HG03558 (cell line): ENCODE results near the gene SEC14L6.
"Not testable (repeated sequence)": the region's sequence is repeated elsewhere in the genome, so short reads cannot be mapped to it uniquely, and the experiment has no call there.

ENCODE experiments used
- ATAC-seq: cut with Tn5 transposase; IDR thresholded peaks from one replicate; pipeline ENCODE4 v1.9.1; 2021; ENCODE audit warnings: moderate number of reproducible peaks; ENCODE audit not compliant: unreplicated experiment; ENCODE audit errors: extremely low read depth

Gene SEC14L6

DNA sequence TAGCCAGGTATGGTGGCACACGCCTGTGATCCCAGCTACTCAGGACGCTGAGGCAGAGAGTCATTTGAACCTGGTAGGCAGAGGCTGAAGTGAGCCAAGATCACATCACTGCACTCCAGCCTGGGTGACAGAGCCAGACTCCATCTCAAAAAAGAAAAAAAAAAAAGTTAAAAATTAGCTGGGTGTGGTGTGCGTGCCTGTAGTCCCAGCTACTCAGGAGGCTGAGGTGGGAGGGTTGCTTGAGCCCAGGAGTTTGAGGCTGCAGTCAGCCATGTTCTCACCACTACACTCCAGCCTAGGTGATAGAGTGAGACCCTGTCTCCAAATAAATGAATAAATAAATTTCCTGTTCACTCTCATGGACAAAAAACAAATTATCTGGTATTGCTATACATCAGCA is 5.0 kb downstream of the SEC14L6 start:
- ATAC-seq, result not testable (repeated sequence)

DNA sequence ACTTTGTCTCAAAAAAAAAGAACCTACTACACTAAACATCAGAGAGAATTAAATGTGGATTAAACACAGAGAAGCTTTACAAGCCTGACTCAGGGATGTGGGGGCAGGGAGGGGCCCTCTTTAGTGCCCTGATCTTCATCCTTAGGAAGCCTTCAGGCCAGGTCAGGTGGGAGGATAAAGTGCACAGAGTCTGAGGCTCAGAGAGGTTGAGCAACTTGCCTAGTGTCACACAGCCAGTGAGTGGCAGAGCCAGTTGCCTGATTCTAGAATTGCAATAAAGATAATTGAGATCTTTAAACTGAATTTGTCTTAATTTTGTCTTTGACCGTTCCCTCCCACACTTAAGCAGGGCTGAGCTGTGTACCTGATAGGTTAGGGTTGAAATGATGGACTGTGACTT is 7.2 kb downstream of the SEC14L6 start:
- no peak for ATAC-seq

DNA sequence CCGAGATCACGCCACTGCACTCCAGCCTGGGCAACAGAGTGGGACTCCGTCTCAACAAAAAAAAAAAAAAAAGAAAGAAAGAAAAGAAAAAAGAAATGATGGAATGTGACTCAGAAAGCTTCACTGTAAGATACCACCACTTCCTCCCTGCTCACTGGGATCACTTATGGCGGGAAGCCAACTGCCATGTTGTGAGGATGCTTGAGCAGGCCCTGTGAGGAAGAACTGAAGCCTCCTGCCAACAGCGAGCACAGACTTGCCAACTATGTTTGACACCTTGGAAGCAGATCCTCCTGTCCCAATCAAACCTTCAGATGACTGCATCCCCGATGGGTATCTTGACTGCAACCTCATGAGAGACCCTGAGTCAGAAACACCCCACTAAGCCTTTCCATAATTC is 8.3 kb downstream of the SEC14L6 start:
- no peak for ATAC-seq

DNA sequence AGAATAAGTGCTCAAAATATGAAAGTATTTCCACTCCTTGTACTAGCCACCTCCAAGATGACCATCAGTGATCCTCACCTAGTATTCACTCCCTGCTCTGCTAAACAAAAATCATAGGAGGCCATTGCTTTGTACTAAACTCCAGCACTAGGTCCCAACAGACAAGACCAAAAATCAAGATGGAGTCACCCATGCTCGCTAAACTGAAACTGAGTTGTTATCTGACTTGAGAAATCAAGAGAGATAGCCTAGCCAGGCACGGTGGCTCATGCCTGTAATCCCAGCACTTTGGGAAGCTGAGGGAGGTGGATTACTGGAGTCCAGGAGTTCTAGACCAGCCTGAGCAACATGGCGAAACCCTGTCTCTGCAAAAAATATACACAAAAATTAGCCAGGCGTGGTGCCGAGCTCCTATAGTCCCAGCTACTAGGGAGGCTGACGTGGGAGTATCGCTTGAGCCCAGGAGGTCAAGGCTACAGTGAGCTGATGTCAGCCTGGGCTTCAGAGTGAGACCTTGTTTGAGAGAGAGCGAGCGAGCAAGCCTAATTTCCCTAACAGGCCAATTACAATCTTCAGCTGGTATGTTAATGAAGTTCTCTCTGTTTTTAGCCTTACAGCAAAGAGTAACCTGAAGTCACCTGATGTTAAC is 9.3 kb downstream of the SEC14L6 start:
- no peak for ATAC-seq

DNA sequence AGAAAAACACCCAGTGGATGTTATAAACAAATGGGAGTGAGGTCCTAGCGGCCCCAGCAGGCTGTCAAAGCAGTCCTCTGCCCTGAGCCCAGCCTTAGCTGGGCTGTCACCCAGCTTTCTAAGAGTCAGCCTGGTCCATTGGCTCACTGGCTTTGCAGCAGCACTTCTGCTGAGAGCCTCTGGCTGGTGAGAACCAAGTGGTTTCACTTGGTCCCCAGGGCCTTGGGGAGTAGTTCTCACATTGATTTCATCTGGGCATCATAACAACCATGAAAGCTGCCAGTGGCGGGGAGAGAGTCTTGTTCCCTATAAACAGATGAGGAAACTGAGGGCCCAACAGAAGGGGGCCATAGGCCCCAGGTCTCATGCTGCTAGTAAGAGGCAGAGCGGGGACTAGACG is 11.4 kb downstream of the SEC14L6 start:
- no peak for ATAC-seq

DNA sequence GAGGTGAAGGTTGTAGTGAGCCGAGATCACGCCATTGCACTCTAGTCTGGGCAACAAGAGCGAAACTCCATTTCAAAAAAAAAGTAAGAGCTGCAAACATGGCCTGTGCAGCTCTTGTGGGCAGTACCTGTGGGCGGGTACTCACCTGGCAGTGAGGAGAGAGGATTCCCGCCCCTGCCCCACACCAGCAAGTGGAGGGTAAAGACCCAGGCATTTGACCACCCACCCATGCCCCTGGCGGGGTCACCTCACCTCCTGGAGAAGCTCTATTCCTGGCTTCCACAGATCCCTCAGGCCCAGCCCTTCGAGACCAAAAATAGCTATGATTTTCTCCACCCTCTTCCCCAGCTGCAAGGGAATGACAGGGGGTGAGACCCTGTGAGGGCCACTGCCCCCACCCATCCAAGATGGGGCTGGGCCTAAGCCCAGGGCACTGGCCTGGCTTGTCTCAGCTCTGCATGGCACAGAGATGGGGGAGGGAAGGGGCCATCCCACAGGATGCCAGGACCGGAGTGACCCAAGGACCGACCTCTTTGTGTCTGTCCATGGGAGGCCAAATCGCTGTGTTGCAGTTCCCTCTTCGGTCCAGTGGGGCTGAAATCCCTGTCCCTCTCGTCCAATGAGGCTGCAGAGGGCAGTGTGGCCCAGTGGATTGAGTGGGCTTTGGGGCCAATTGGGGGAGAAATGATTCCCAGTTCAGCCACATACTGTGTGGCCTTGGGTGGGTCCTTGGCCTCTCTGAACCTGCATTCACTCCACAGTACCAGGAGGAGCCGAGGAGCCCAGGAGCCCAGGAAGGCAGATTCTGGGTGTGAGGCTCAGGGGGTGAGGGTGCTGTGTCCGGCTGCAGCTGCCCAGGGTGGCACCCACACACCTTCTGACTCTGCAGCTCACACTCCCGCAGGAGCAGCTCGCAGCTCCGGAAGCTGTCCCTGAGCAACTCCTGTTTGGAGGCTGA is 14.6 kb downstream of the SEC14L6 start:
- no peak for ATAC-seq

DNA sequence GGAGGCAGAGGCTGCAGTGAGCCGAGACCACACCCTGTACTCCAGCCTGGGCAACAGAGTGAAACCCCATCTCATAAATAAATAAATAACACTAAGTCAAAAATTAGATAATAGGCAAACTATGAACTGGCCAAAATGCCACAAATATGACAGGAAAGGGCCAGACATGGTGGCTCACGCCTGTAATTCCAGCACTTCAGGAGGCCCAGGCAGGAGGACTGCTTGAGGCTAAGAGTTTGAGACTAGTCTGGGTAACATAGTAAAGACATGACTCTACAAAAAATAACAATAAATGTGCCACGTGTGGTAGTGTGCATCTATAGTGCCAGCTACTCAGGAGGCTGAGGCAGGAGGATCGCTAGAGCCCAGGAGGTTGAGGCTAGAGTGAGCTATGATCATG is 19.9 kb downstream of the SEC14L6 start:
- no peak for ATAC-seq

DNA sequence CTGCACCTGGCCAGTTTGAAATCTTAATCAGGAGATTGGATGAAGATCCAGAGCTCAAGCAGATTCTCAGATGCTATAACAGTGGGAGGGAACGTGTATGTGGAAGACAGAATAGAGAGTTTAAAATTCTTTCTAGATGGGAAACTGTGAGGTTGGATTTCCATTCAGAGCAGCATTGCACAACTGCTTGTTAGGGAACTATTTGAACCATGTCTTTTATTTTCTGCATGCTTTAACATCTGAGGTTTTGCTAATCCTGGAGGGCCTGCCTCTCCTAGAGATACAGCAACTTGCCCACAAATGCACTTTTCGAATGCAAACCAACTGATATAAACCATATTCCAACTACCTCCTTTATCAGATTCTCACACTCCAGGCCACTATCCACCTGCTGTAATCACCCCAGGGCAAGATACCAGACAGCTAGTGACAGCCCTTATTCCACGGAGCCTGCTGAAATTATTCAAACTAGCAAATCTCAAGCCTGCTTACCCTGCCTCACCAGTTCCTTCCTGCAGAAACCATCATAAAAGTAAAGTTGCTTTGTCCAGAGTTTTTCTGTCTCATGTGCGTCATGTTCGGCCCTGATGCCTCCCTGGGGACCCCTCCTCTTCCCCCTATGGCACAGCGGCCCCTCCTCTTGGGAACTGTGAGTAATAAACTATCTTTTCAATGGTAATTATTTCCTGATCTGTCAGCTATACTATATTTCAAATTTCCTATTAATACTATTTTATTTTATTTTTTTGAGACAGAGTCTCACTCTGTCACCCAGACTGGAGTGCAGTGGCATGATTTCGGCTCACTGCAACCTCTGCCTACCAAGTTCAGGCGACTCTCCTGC is 22.7 kb downstream of the SEC14L6 start:
- no peak for ATAC-seq

DNA sequence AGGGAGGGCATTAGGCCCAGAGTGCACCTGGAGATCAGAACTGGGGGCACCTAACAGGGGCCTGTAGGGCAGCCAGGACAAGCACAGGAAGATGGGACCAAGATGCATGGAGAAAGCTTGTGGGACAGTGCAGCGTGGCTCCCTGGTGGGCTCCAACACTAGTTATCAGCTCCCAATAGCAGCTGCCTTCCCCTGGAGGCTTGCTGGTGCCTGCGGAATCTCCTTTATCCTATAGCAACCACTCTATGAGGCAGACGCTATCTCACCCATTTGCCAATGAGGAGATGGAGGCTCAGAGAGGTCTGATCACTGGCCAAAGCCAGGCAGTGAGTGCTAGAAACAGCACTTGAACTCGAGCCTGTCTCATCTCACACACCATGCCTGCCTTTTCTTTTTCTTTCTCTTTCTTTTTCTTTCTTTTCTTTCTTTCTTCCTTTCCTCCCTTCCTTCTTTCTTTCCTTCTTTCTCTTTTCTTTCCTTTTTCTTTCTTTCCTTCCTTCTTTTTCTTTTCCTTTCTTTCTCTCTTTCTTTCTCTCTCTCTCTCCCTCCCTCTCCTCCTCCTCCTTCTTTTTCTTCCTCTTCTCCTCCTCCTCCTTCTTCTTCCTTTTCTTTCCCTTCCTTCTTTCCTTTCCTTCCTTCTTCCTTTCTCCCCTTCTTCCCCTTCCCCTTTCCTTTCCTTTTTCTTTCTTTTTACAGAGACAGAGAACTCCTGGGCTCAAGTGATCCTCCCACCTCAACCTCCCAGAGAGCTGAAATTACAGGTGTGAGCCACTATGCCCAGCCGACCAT is 25.0 kb downstream of the SEC14L6 start:
- no peak for ATAC-seq

DNA sequence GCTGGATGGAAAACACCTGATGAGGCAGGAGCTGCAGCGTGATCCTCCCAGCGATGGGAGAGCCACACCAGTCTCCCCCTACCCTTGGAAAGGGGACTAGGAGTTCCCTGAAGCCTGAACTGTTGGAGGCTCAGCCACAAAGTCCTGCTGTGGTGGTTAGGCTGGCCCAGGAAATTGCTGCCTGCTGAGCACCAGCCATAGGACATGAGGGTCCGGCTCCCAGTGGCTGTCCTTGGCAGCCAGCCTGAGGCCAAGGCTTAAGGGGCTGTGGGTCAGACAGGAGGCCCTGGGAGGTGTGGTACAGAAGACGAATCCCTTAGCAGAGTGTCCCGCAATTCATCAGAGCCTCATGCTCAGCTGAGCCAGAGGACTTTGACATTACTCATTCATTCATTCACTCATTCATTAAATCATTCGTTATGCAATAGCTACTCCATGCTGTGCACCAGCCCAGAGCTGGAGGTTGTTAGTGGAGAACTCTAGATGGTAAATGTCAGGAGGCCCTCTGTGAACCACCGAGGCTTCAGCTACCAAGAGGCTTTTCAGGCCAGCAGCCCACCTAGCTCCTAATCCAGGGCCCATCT is 26.6 kb downstream of the SEC14L6 start:
- no peak for ATAC-seq

DNA sequence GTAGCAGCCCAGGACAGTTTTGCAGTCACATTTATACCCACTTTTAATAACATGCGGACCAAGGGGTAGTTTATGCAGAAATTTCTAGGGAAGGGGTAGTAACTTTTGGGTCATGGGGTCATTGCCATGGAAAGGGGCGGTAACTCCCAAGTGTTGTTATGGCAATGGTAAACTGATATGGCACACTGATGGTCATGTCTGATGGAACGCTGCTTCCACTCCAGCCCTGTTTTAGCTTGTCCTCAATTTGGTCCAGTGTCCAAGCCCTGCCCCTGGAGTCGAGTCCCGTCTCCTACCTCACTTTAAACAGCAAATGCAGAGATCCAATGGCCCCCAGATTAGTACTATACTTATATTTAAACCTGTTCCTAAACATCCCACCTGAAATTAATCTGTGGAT is 29.8 kb downstream of the SEC14L6 start:
- ATAC-seq, result no peak

DNA sequence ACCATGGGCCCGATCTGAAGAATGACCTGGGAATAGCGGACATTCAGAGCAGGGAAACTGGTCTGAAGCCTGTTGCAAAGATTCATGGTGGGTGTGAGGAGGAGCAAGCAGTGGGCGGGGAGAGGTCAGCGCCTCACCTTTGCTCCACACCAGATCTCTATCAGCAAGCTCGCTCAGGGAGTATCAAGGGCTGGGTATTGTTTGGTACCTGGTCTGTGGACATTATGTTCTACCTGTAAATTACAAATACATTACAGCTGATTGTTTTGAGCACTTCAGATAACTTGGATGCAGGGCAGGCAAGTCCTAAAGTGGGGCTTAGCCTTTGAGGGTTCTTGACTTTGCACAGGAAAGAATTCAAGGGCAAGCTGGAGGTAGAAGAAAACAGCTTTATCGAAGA is 30.3 kb downstream of the SEC14L6 start:
- ATAC-seq, result no peak

DNA sequence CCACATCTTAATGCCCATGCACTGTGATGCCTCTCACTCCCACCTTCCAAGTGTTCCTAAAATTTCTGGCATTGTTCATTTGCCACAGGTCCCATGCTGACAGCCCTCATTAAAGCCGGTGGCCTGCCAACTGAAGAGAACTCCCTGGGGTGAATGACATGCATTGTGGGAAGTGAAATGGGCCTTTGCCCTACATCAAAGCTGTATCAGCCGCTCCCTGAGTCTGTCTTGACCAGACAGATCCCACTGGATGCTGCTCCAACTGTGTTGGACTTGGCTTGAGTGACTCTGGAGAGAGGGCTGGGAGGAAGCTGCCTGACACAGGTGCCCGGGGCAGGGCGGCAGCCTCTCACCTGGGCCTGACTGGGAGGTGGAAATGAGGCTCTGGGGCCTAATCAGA is 32.3 kb downstream of the SEC14L6 start:
- no peak for ATAC-seq

DNA sequence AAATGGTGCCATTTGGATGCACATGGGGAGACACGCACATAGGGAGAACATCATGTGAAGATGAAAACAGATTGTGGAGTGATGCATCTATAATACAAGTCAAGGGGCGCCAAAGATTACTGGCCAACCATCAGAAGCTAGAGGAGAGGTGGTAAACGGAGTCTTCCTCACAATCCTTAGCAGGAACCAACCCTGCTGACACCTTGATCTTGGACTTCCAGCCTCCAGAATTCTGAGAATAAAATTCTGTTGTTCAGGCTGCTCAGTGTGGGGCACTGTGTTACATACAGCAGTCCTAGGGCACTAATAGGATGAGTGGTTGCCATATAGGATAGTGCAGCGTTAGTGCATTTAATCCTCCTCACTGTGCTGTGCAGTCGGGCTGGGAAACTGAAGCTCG is 33.1 kb downstream of the SEC14L6 start:
- ATAC-seq, result no peak

DNA sequence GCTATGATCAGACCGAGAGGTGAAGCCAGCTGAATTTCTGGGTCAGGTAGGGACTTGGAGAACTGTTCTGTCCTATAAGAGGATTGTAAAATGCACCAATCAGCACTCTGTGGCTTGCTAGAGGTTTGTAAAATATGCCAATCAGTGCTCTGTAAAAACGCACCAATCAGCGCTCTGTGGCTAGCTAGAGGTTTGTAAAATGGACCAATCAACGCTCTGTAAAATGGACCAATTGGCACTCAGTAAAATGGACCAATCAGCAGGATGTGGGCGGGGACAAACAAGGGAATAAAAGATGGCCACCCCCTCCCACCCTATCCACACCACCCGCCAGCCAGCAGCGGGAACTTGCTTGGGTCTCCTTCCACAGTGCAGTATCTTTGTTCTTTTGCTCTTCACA is 34.6 kb downstream of the SEC14L6 start:
- ATAC-seq, result no peak

DNA sequence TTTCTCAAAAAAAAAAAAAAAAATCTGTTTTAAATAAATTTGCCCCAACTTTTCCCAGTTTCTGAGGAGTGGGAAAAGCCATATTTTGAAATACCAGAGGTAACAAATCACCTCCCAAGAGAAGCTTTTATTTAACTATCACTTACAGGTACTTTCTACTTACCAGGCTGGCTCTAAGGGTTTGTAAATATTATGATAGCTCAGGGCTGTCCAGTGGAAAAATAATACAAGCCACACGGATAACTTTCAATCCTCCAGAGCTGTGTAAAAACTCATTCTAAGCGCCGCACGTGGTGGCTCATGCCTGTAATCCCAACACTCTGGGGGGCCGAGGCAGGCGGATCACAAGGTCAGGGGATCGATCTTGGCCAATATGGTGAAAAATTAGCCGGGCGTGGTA is 35.4 kb downstream of the SEC14L6 start:
- ATAC-seq, result no peak

DNA sequence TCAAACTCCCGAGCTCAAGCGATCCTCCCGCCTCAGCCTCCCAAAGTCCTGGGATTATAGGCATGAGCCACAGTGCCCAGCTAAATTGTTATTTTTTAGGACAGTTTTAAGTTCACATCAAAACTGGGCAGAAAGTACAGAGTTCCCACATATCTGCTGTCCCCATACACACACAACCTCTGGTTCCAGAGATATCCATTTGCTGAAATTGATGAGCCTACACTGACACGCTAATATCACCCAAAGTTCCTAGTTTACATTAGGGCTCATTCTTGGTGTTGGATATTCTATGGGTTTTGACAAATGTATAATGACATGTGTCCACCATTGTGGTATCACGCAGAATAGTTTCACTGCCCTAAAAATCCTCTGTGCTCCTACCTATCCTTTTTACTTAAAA is 38.3 kb downstream of the SEC14L6 start:
- ATAC-seq, result no peak

DNA sequence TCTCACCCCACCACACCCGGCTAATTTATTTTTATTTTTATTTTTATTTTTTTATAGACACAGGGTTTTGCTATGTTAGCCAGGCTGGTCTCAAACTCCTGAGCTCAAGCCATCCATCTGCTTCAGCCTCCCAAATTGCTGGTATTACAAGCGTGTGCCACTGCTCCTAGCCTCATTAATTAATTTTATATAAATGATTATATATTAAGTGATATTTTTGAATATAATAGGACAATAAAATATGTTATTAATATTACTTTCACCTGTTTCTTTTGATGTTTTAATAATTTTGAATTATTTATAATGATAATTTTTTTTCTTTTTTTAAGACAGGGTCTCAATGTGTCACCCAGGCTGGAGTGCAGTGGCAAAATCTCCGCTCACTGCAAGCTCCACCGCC is 38.9 kb downstream of the SEC14L6 start:
- ATAC-seq, result no peak

DNA sequence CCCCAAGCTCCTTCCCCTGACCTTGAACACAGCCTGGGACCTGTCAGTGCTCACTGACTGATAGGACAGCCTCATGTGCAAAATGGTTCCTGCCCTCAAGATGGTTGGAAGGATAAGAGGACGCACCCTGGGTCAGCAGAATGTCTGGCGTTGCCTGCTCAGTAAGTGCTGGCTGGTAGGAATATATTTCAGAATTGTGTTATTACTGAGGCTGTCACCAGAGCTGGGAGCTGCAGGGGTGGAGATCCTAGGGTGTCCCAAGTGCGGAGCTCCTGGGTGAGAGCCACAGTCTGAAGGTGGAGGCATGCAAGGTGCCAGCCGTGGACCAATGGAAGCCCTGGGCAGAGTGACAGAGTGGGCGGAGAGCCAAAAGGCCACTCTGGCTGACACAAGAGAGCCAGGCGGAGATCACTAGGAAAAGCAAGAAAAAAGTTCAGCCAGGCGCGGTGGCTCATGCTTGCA is 40.0 kb downstream of the SEC14L6 start:
- no peak for ATAC-seq

DNA sequence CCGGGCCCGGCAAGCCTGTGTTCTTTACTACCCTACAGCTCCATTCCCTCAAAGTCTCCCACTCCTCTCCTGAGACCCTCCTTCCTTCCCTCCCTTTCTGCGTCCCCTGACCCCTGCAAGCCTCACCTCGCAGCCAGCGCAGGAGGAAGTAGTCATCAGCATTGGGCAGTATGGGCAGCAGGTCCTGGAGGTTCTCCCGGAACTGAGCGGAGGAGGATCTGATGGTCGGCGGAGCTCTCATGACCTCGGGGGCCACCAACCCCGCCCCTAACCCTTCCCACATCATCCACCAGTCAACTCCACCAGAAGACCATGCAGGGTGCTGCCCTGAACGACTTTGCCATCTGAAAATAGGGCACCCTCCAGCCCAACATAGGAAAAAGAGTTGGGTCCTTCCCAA is 43.0 kb downstream of the SEC14L6 start:
- ATAC-seq, result no peak
